Measurements from ENCODE around the gene DECR2. TPM values are rescaled to one million over a fixed set of nuclear protein-coding genes. Genes with fewer than 3 reads are reported as not detected.

Gene DECR2
- total and polyA plus RNA-seq, 2 of the 13 experiments (the other 11 are each of a cell fraction or from before 2014, with no cell fraction given), result 36.3 to 44.6 TPM

GRCh38 chr16:405548-406506 is 4.1 kb downstream of the DECR2 start (continued):
- no peak for TF ChIP-seq ZHX2 (IDR thresholded peaks at IDR 0.05; ENCODE audit: low read depth)
- no peak for TF ChIP-seq ZHX2 (CRISPR knock-in tag; IDR thresholded peaks at IDR 0.05; ENCODE audit: borderline replicate concordance)
- TF ChIP-seq, protein P1, sequence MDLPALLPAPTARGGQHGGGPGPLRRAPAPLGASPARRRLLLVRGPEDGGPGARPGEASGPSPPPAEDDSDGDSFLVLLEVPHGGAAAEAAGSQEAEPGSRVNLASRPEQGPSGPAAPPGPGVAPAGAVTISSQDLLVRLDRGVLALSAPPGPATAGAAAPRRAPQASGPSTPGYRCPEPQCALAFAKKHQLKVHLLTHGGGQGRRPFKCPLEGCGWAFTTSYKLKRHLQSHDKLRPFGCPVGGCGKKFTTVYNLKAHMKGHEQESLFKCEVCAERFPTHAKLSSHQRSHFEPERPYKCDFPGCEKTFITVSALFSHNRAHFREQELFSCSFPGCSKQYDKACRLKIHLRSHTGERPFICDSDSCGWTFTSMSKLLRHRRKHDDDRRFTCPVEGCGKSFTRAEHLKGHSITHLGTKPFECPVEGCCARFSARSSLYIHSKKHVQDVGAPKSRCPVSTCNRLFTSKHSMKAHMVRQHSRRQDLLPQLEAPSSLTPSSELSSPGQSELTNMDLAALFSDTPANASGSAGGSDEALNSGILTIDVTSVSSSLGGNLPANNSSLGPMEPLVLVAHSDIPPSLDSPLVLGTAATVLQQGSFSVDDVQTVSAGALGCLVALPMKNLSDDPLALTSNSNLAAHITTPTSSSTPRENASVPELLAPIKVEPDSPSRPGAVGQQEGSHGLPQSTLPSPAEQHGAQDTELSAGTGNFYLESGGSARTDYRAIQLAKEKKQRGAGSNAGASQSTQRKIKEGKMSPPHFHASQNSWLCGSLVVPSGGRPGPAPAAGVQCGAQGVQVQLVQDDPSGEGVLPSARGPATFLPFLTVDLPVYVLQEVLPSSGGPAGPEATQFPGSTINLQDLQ (CRISPR knock-in tag; IDR thresholded peaks at IDR 0.05), result peak; percentile 70; the same call in 1 of the 2 replicates
- TF ChIP-seq MTA1 (CRISPR knock-in tag; IDR thresholded peaks at IDR 0.05; ENCODE audit: borderline replicate concordance), result peak; percentile 90
- peak; percentile 95 for TF ChIP-seq ZNF792 (CRISPR knock-in tag; IDR thresholded peaks at IDR 0.05)
- TF ChIP-seq ZMYM2 (CRISPR knock-in tag; IDR thresholded peaks at IDR 0.05), result peak; percentile 66; the same call in 1 of the 2 replicates
- no peak for TF ChIP-seq ZNF17 (CRISPR knock-in tag; IDR thresholded peaks at IDR 0.05)
- TF ChIP-seq ZKSCAN8 (CRISPR knock-in tag; IDR thresholded peaks at IDR 0.05; ENCODE audit: borderline replicate concordance), result peak; percentile 92
- TF ChIP-seq, protein P2, sequence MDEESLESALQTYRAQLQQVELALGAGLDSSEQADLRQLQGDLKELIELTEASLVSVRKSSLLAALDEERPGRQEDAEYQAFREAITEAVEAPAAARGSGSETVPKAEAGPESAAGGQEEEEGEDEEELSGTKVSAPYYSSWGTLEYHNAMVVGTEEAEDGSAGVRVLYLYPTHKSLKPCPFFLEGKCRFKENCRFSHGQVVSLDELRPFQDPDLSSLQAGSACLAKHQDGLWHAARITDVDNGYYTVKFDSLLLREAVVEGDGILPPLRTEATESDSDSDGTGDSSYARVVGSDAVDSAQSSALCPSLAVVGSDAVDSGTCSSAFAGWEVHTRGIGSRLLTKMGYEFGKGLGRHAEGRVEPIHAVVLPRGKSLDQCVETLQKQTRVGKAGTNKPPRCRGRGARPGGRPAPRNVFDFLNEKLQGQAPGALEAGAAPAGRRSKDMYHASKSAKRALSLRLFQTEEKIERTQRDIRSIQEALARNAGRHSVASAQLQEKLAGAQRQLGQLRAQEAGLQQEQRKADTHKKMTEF (CRISPR knock-in tag; IDR thresholded peaks at IDR 0.05), result peak; percentile 94
- TF ChIP-seq, protein P3, sequence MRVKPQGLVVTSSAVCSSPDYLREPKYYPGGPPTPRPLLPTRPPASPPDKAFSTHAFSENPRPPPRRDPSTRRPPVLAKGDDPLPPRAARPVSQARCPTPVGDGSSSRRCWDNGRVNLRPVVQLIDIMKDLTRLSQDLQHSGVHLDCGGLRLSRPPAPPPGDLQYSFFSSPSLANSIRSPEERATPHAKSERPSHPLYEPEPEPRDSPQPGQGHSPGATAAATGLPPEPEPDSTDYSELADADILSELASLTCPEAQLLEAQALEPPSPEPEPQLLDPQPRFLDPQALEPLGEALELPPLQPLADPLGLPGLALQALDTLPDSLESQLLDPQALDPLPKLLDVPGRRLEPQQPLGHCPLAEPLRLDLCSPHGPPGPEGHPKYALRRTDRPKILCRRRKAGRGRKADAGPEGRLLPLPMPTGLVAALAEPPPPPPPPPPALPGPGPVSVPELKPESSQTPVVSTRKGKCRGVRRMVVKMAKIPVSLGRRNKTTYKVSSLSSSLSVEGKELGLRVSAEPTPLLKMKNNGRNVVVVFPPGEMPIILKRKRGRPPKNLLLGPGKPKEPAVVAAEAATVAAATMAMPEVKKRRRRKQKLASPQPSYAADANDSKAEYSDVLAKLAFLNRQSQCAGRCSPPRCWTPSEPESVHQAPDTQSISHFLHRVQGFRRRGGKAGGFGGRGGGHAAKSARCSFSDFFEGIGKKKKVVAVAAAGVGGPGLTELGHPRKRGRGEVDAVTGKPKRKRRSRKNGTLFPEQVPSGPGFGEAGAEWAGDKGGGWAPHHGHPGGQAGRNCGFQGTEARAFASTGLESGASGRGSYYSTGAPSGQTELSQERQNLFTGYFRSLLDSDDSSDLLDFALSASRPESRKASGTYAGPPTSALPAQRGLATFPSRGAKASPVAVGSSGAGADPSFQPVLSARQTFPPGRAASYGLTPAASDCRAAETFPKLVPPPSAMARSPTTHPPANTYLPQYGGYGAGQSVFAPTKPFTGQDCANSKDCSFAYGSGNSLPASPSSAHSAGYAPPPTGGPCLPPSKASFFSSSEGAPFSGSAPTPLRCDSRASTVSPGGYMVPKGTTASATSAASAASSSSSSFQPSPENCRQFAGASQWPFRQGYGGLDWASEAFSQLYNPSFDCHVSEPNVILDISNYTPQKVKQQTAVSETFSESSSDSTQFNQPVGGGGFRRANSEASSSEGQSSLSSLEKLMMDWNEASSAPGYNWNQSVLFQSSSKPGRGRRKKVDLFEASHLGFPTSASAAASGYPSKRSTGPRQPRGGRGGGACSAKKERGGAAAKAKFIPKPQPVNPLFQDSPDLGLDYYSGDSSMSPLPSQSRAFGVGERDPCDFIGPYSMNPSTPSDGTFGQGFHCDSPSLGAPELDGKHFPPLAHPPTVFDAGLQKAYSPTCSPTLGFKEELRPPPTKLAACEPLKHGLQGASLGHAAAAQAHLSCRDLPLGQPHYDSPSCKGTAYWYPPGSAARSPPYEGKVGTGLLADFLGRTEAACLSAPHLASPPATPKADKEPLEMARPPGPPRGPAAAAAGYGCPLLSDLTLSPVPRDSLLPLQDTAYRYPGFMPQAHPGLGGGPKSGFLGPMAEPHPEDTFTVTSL (CRISPR knock-in tag; IDR thresholded peaks at IDR 0.05; ENCODE audit: borderline replicate concordance), result peak; percentile 71; the same call in 1 of the 2 replicates

Measured in HepG2 (cell line).